ENCODE measurements around the gene WLS. TPM values are rescaled to one million over a fixed set of nuclear protein-coding genes. Genes with fewer than 3 reads are reported as not detected.
"Not testable (repeated sequence)": the region's sequence is repeated elsewhere in the genome, so short reads cannot be mapped to it uniquely, and the experiment has no call there.

The WLS gene
- total RNA-seq, 1 experiment from 2014 or later = 26.7 TPM

DNA sequence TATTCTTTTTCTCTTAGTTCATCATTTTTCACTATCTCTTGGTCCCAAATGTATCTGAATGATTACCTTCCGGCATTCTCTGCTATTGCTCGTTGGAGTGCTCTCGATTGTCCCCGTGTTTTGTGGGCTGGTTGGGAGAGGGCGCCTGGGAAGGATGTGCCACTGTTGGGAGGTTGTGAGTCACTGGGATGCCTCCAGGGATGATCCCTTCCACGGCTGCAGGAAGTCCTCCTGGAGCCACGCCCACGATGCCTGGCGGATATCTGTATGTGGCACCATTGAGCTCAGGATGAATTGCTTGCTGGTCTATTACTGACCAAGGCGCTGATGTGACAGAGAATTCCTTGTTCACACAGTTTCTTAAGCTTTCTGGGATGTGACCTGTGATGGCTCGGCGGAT, 70.7 kb downstream of the WLS start:
- H3K4me1 ChIP-seq (replicated peaks); H3K27ac ChIP-seq; H3K27me3 ChIP-seq (replicated peaks); DNase-seq (ENCODE audit: low read depth in 1 of 2, low spot score in 2 of 2); H3K4me3 ChIP-seq; H3K9me3 ChIP-seq (replicated peaks): not testable (repeated sequence)
- peaks cover 18% of the 10 kb centered on the region for H3K36me3 ChIP-seq

DNA sequence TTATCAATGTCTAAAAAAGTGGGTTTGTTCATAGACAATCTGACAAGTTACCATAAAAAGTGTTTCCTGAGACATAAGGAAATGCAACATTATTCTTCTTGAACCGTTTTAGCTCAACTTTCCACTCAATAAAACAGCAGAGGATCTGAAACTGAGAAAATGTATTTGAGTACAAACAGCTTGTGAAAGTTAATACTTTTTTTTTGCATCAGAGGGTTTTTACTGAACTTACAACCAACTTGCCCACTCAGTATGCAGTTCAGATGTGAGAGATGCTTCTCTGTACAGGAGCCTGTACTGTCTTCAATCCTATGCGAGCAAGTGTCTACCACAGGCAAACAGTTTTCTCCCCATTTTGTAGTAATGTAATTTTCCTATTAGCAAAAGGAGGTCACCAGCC, 71.4 kb downstream of the WLS start:
- peaks cover 18% of the 10 kb centered on the region for H3K36me3 ChIP-seq
- not testable (repeated sequence) for H3K27ac ChIP-seq; H3K4me3 ChIP-seq; H3K4me1 ChIP-seq (replicated peaks); DNase-seq (ENCODE audit: low read depth in 1 of 2, low spot score in 2 of 2); H3K9me3 ChIP-seq (replicated peaks); H3K27me3 ChIP-seq (replicated peaks)

- H3K4me1 ChIP-seq (replicated peaks) = no peaks in the 10 kb centered on the region; the same call in 1 of the 2 replicates
- DNase-seq (ENCODE audit: low read depth in 1 of 2, low spot score in 2 of 2) = no peak
- H3K27ac ChIP-seq = no peak overlapping the region
- no peaks in the 10 kb centered on the region for H3K27me3 ChIP-seq (replicated peaks)
- no peak overlapping the region for H3K4me3 ChIP-seq
- peaks cover 18% of the 10 kb centered on the region for H3K36me3 ChIP-seq
- H3K9me3 ChIP-seq (replicated peaks) = no peaks in the 10 kb centered on the region
Measured at GRCh38 chr1:68160021-68160420, 72.3 kb downstream of the WLS start.

- no peaks in the 10 kb centered on the region; the same call in 1 of the 2 replicates for H3K4me1 ChIP-seq (replicated peaks)
- no peak overlapping the region for H3K27ac ChIP-seq
- H3K9me3 ChIP-seq (replicated peaks) = no peaks in the 10 kb centered on the region
- H3K27me3 ChIP-seq (replicated peaks) = no peaks in the 10 kb centered on the region
- DNase-seq (ENCODE audit: low read depth in 1 of 2, low spot score in 2 of 2) = no peak
- H3K4me3 ChIP-seq = no peak overlapping the region
- H3K36me3 ChIP-seq = peaks cover 21% of the 10 kb centered on the region
Measured at GRCh38 chr1:68158837-68159236, 73.5 kb downstream of the WLS start.

DNA sequence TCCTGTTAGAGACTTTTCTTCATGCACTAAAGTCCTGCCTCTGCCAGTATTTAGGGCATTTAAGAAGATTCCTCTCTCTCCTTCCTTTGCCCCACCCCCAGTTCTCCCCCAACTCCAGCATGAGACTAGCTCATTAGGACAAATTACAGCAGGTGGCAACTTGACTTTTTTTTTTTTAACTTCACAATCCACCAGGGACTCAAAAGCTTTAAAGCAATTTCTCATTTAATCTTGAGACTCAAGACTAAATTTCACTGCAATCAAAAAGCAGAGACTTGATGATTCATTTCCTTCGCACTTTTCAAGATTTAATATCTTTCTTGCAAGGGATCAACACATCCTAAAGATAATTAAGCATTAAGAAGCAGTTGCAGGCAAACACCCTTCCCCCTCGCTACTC, 74.9 kb downstream of the WLS start:
- H3K4me1 ChIP-seq (replicated peaks) = no peaks in the 10 kb centered on the region; the same call in 1 of the 2 replicates
- peaks cover 21% of the 10 kb centered on the region for H3K36me3 ChIP-seq
- no peak overlapping the region for H3K4me3 ChIP-seq
- H3K27ac ChIP-seq = no peak overlapping the region
- no peak for DNase-seq (ENCODE audit: low read depth in 1 of 2, low spot score in 2 of 2)
- no peaks in the 10 kb centered on the region for H3K9me3 ChIP-seq (replicated peaks)
- H3K27me3 ChIP-seq (replicated peaks) = no peaks in the 10 kb centered on the region

GRCh38 chr1:68151690-68152089, 80.6 kb downstream of the WLS start:
- Histone ChIP-seq H3K27ac (no peak overlapping the region), H3K4me3 (no peak overlapping the region), H3K27me3 (replicated peaks) (no peaks in the 10 kb centered on the region), H3K4me1 (replicated peaks) (no peaks in the 10 kb centered on the region), H3K9me3 (replicated peaks) (no peaks in the 10 kb centered on the region), H3K36me3 (peaks cover 46% of the 10 kb centered on the region)
- DNase-seq (ENCODE audit: low read depth in 1 of 2, low spot score in 2 of 2) = no peak

- H3K36me3 ChIP-seq = peaks cover 52% of the 10 kb centered on the region
Measured at GRCh38 chr1:68149907-68150306, 82.4 kb downstream of the WLS start.

DNA sequence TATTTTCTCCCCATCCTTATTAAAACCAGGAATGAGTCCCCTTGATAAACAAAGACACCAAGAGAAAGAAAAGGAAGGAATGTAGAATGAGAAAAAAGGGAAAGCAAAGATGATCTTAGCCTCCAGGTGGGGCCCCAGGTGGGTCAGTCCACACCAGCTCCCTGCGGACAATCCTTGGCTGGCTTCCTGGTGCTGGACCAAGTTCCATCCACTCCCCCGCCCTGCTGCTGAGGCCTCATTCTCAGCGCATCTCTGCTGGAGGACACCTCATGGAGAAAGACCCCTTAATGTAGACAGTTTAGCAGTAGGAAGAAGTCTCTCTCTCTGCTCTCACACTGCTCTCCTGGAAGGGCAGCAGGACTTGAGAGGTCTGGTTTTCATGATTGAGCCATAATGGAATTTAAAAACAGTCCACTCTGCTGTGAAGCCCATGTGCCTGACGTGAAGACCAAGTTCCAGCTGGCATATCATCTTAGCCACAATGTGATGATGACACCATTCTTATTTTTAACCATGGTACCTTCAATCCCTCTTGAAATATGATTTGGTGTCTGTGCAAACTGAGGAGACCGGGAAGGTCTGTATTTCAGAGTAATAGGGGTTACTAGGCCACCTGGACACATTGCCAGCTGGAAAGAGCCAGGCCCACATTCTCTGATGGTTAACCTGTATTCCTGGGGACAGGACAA, 83.1 kb downstream of the WLS start:
- Histone ChIP-seq H3K36me3 (peaks cover 52% of the 10 kb centered on the region), H3K27ac (no peak overlapping the region), H3K9me3 (replicated peaks) (no peaks in the 10 kb centered on the region), H3K27me3 (replicated peaks) (no peaks in the 10 kb centered on the region), H3K4me3 (no peak overlapping the region), H3K4me1 (replicated peaks) (no peaks in the 10 kb centered on the region)
- no peak for DNase-seq (ENCODE audit: low read depth in 1 of 2, low spot score in 2 of 2)

More at GRCh38 chr1:68149907-68150306, 82.4 kb downstream of the WLS start:
- no peak for DNase-seq (ENCODE audit: low read depth in 1 of 2, low spot score in 2 of 2)
- Histone ChIP-seq H3K9me3 (replicated peaks) (no peaks in the 10 kb centered on the region), H3K27me3 (replicated peaks) (no peaks in the 10 kb centered on the region), H3K4me1 (replicated peaks) (no peaks in the 10 kb centered on the region), H3K4me3 (no peak overlapping the region), H3K27ac (no peak overlapping the region)

- no peak for DNase-seq (ENCODE audit: low read depth in 1 of 2, low spot score in 2 of 2)
- H3K4me1 ChIP-seq (replicated peaks) = peaks cover under 1% of the 10 kb centered on the region; the same call in 1 of the 2 replicates
- no peaks in the 10 kb centered on the region for H3K27me3 ChIP-seq (replicated peaks)
- peaks cover 48% of the 10 kb centered on the region for H3K36me3 ChIP-seq
- H3K4me3 ChIP-seq = no peak overlapping the region
- no peak overlapping the region for H3K27ac ChIP-seq
- H3K9me3 ChIP-seq (replicated peaks) = no peaks in the 10 kb centered on the region
Measured at GRCh38 chr1:68148631-68149030, 83.7 kb downstream of the WLS start.

DNA sequence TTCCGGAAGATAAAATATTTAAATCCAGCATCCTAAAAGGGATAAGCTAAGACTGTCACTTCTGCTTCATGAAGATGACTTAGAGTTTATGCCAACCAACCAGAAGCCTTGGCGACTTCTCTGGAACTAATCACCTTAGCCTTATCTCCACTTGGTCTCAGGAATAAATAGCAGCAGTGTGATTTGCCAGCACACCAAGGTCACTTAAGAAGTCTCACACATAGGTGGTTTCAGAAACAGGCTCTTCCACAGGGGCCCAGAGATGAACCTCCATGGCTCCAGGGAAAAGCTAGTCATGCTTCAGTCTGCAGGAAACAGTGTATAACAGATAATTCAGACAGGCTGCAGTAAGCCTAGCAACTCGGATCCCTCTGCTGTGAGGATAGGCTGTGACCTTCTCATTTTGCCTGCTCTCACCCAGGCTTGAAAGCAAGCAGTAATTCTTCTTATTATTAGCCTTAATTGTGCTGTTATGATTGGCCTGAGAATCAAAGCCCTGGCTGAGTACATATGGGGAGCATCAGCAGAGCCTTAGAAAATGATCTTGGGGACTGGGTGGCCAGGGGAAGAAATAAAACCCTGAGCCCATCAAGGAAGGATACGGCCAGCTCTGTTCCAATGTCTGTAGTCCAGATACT, 84.7 kb downstream of the WLS start:
- H3K36me3 ChIP-seq = peaks cover 50% of the 10 kb centered on the region
- H3K27me3 ChIP-seq (replicated peaks) = no peaks in the 10 kb centered on the region
- H3K4me3 ChIP-seq = no peak overlapping the region
- no peak for DNase-seq (ENCODE audit: low read depth in 1 of 2, low spot score in 2 of 2)
- peaks cover 8% of the 10 kb centered on the region for H3K4me1 ChIP-seq (replicated peaks)
- no peaks in the 10 kb centered on the region for H3K9me3 ChIP-seq (replicated peaks)
- H3K27ac ChIP-seq = no peak overlapping the region

GRCh38 chr1:68145418-68146126, 86.8 kb downstream of the WLS start:
- H3K27me3 ChIP-seq (replicated peaks) = no peaks in the 10 kb centered on the region
- peaks cover 29% of the 10 kb centered on the region for H3K4me1 ChIP-seq (replicated peaks)
- no peak overlapping the region for H3K4me3 ChIP-seq
- no peak for DNase-seq (ENCODE audit: low read depth in 1 of 2, low spot score in 2 of 2)
- H3K9me3 ChIP-seq (replicated peaks) = no peaks in the 10 kb centered on the region
- H3K36me3 ChIP-seq = peaks cover 40% of the 10 kb centered on the region
- H3K27ac ChIP-seq = no peak overlapping the region

GRCh38 chr1:68144856-68145255, 87.5 kb downstream of the WLS start:
- Histone ChIP-seq H3K27ac (no peak overlapping the region), H3K4me3 (no peak overlapping the region), H3K4me1 (replicated peaks) (peaks cover 34% of the 10 kb centered on the region), H3K36me3 (peaks cover 33% of the 10 kb centered on the region), H3K27me3 (replicated peaks) (no peaks in the 10 kb centered on the region), H3K9me3 (replicated peaks) (no peaks in the 10 kb centered on the region)
- no peak for DNase-seq (ENCODE audit: low read depth in 1 of 2, low spot score in 2 of 2)

DNA sequence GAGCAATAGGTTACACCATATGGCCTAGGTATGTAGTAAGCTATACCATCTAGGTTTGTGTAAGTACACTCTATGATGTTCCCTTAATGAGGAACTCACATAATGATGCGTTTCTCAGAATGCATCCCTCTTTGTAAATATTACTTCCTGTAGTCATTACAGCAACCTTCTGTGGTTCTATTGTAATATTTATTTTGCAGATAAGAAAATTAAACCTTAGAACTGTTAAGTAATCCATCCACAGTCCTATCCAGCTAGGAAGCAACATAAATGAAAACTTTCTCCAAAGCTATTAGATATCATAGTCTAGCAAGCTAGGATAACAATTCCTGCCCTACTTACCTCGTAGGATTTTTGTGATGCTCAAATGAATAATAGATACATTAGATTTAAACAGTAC, 88.7 kb downstream of the WLS start:
- Histone ChIP-seq H3K36me3 (peaks cover 26% of the 10 kb centered on the region), H3K27ac (no peak overlapping the region), H3K9me3 (replicated peaks) (no peaks in the 10 kb centered on the region), H3K4me1 (replicated peaks) (peaks cover 34% of the 10 kb centered on the region), H3K4me3 (no peak overlapping the region), H3K27me3 (replicated peaks) (no peaks in the 10 kb centered on the region)
- DNase-seq (ENCODE audit: low read depth in 1 of 2, low spot score in 2 of 2) = no peak

- Histone ChIP-seq H3K4me3 (no peak overlapping the region), H3K27ac (peak overlapping the region; percentile 54; the same call in 1 of the 2 replicates), H3K36me3 (peaks cover 17% of the 10 kb centered on the region; the same call in 1 of the 2 replicates), H3K4me1 (replicated peaks) (peaks cover 34% of the 10 kb centered on the region), H3K9me3 (replicated peaks) (no peaks in the 10 kb centered on the region), H3K27me3 (replicated peaks) (no peaks in the 10 kb centered on the region)
- no peak for DNase-seq (ENCODE audit: low read depth in 1 of 2, low spot score in 2 of 2)
Measured at GRCh38 chr1:68142461-68142860, 89.9 kb downstream of the WLS start.
